GM12865 (cell line): ENCODE results near the gene HRH2.
"Not testable (repeated sequence)": the region's sequence is repeated elsewhere in the genome, so short reads cannot be mapped to it uniquely, and the experiment has no call there.

Experiments used
- DNase-seq: peaks from one replicate; pipeline ENCODE4 v3.0.0; 2010; ENCODE audit warnings: low read depth
- H3K4me3 ChIP-seq: 2 replicates; pipeline ENCODE4 v1.5.1; 2011; ENCODE audit warnings: mild to moderate bottlenecking, low read depth, low read length, control low read depth
- CTCF ChIP-seq: IDR thresholded peaks from 2 replicates; pipeline ENCODE4 v1.5.1; 2011; ENCODE audit warnings: low read length, control low read depth, low read depth, inconsistent platforms; ENCODE audit not compliant: insufficient read depth; ENCODE audit errors: missing control alignments

HRH2 gene

GRCh38 chr5:175751369-175751768 lies 93.5 kb downstream of the HRH2 start:
- no peak overlapping the region for H3K4me3 ChIP-seq
- no peak for TF ChIP-seq CTCF
- DNase-seq, result no peak

- DNase-seq, result no peak
- H3K4me3 ChIP-seq, result no peak overlapping the region
- no peak for TF ChIP-seq CTCF
These were observed 95.1 kb downstream of the HRH2 start for GRCh38 chr5:175752826-175753535.

GRCh38 chr5:175753536-175754402 lies 95.9 kb downstream of the HRH2 start:
- no peak for TF ChIP-seq CTCF
- DNase-seq, result no peak
- H3K4me3 ChIP-seq, result no peak overlapping the region

GRCh38 chr5:175759991-175760390 lies 102.1 kb downstream of the HRH2 start:
- not testable (repeated sequence) for DNase-seq, H3K4me3 ChIP-seq
